ENCODE results near the gene NR0B1. TPM values are rescaled to one million over a fixed set of nuclear protein-coding genes. Genes with fewer than 3 reads are reported as not detected.
A peak's percentile ranks its signal among the peaks of the same experiment; 100 is the strongest.

NR0B1 gene
- total RNA-seq, 1 experiment from 2014 or later: not detected

- DNase-seq (ENCODE audit: low read depth): peak; percentile 1
Observed at GRCh38 chrX:30270639-30271038, 38.6 kb downstream of the NR0B1 start.

DNA sequence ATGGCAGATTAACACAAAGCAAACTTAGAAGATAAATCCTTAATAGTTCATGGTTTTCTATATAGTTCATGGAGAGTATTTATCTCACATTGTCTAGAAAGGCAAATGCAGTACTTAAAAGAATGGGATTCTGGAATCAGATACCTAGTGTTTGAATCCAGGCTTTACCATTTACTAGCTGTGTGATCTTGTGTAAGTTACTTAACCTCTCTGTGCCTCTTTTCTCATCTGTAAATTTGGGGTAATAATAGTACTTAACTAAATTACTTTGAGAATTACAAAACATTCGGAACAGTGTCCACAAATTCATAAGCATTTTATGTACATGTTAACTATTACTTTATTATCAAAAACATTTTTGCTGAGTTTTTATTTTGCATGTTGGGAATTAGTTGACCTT, 46.4 kb downstream of the NR0B1 start:
- DNase-seq (ENCODE audit: low read depth): no peak

DNA sequence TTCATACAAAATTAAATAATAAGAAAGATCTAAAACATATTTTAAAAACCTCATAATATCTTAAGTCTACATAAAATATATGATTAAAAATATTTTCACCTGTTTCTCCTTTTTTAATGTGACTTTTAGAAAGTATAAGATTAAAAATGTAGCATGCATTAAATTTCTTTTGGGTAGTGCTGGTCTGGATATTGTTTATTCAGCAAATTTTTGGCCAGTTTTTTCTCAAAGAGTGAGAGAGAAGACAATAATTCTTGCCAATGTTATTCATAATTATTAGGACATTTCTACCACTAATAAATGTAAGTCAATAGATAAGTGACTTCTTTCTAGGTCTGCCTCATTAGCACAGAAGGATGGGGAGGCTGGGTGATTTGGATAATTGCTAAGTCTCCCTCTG, 48.2 kb downstream of the NR0B1 start:
- DNase-seq (ENCODE audit: low read depth): no peak

- DNase-seq (ENCODE audit: low read depth): no peak
Observed at GRCh38 chrX:30259927-30260326, 49.3 kb downstream of the NR0B1 start.

Other genes with a start within 250 kb of the NR0B1 start
- 122 and 158 TPM in 2 replicates for gene MAGEB2, start 93.8 kb downstream of the NR0B1 start, total RNA-seq (2014; rRNA removed; shearing (Covaris generic))
- not detected in 2 replicates for gene MAGEB3, start 78.7 kb downstream of the NR0B1 start, total RNA-seq (2014; rRNA removed; shearing (Covaris generic))
- gene MAGEB4, start 67.4 kb downstream of the NR0B1 start, total RNA-seq (2014; rRNA removed; shearing (Covaris generic)): not detected in 2 replicates
- gene MAGEB1, start 62.2 kb downstream of the NR0B1 start, total RNA-seq (2014; rRNA removed; shearing (Covaris generic)): not detected in 2 replicates

Measured in HT1080 (cell line).